Measurements from ENCODE around the gene FOXL1. TPM values are rescaled to one million over a fixed set of nuclear protein-coding genes. Genes with fewer than 3 reads are reported as not detected.

FOXL1 gene
- total RNA-seq, 1 donor from 2014 or later: 1.3 TPM

GRCh38 chr16:86549076-86549892 is 29.1 kb upstream of the FOXL1 start:
- DNase-seq (ENCODE audit: low read depth in 2 of 2): no peak

- no peak for DNase-seq (ENCODE audit: low read depth in 2 of 2)
These were observed 28.5 kb upstream of the FOXL1 start for GRCh38 chr16:86549893-86550190.

- DNase-seq (ENCODE audit: low read depth in 2 of 2): no peak
These were observed 28.1 kb upstream of the FOXL1 start for GRCh38 chr16:86550281-86550680.

- DNase-seq (ENCODE audit: low read depth in 2 of 2): no peak
These were observed 25.0 kb upstream of the FOXL1 start for GRCh38 chr16:86553356-86553755.

- DNase-seq (ENCODE audit: low read depth in 2 of 2): peak in 1 of 2 donors; percentile 16
These were observed 23.8 kb upstream of the FOXL1 start for GRCh38 chr16:86554599-86554916.

- peak; percentile 88 to 92 for DNase-seq (ENCODE audit: low read depth in 2 of 2)
These were observed 23.2 kb upstream of the FOXL1 start, which contains the start of gene MTHFSD for GRCh38 chr16:86554917-86555703. Gene MTHFSD, minus strand, starts transcription at chr16:86555235. Its CDS starts 51 bp downstream, at chr16:86555184.

GRCh38 chr16:86555704-86556075 is 22.7 kb upstream of the FOXL1 start:
- no peak for DNase-seq (ENCODE audit: low read depth in 2 of 2)

- no peak for DNase-seq (ENCODE audit: low read depth in 2 of 2)
These were observed 21.8 kb upstream of the FOXL1 start for GRCh38 chr16:86556576-86556975.

GRCh38 chr16:86557587-86557986 is 20.8 kb upstream of the FOXL1 start:
- DNase-seq (ENCODE audit: low read depth in 2 of 2): no peak

GRCh38 chr16:86558355-86559193 is 19.8 kb upstream of the FOXL1 start:
- no peak for DNase-seq (ENCODE audit: low read depth in 2 of 2)

GRCh38 chr16:86559802-86560305 is 18.5 kb upstream of the FOXL1 start:
- DNase-seq (ENCODE audit: low read depth in 2 of 2): no peak

GRCh38 chr16:86562356-86562755 is 16.0 kb upstream of the FOXL1 start:
- DNase-seq (ENCODE audit: low read depth in 2 of 2): no peak

- DNase-seq (ENCODE audit: low read depth in 2 of 2): peak; percentile 78 to 94
These were observed 14.6 kb upstream of the FOXL1 start for GRCh38 chr16:86563469-86564345.

- peak in 1 of 2 donors; percentile 42 for DNase-seq (ENCODE audit: low read depth in 2 of 2)
These were observed 13.1 kb upstream of the FOXL1 start for GRCh38 chr16:86565181-86565631.

GRCh38 chr16:86565644-86566511 is 12.5 kb upstream of the FOXL1 start:
- DNase-seq (ENCODE audit: low read depth in 2 of 2): peak in 1 of 2 donors; percentile 65

GRCh38 chr16:86566601-86566965 is 11.8 kb upstream of the FOXL1 start, which contains the start of gene FOXC2:
Gene FOXC2, plus strand, starts transcription at chr16:86566829. Its CDS starts 507 bp downstream, at chr16:86567336.
- peak; percentile 88 to 97 for DNase-seq (ENCODE audit: low read depth in 2 of 2)

- peak in 1 of 2 donors; percentile 79 for DNase-seq (ENCODE audit: low read depth in 2 of 2)
These were observed 11.2 kb upstream of the FOXL1 start for GRCh38 chr16:86566966-86567700.

GRCh38 chr16:86567701-86568581 is 10.4 kb upstream of the FOXL1 start:
- peak in 1 of 2 donors; percentile 59 for DNase-seq (ENCODE audit: low read depth in 2 of 2)

Measured in dermis microvascular lymphatic vessel endothelial cell (primary cell).